PC-3 (cell line): ENCODE data around the gene ALPK3. TPM values are rescaled to one million over a fixed set of nuclear protein-coding genes. Genes with fewer than 3 reads are reported as not detected.
A peak's percentile ranks its signal among the peaks of the same experiment; 100 is the strongest.

Experiments
- ATAC-seq: fragments of 200-7000 bp; cut with Tn5 transposase; 2 replicates; pipeline ENCODE4 v1.9.1; 2020; ENCODE audit warnings: mild to moderate bottlenecking, moderate library complexity
- Bru-seq: library from RNA; stranded (reverse); fragments of 400-500 nt; gene quantifications from one replicate; lab custom pipeline; 2021; lab: Mats Ljungman, UMichigan
- BruChase-seq, 2 experiments: library from RNA; stranded (reverse); fragments of 400-500 nt; gene quantifications; one replicate each; lab custom pipeline; 2021; lab: Mats Ljungman, UMichigan
- BruUV-seq: library from RNA; stranded (reverse); fragments of 400-500 nt; replicated peaks from 2 replicates; lab custom pipeline; 2021; lab: Mats Ljungman, UMichigan
- CTCF ChIA-PET: fragments of 300-600 bp; sonication (Branson Sonifier 250); formaldehyde crosslinking; loops from one replicate; lab custom pipeline; 2022; ENCODE audit warnings: antibody characterized with exemption; lab: Charles Lee
- POLR2A ChIA-PET: fragments of 300-600 bp; sonication (Branson Sonifier 250); formaldehyde crosslinking; loops from one replicate; lab custom pipeline; 2022; ENCODE audit warnings: antibody characterized with exemption; ENCODE audit not compliant: unreplicated experiment; lab: Charles Lee
- DNase-seq: peaks from one replicate; pipeline ENCODE4 v3.0.0-alpha.2; 2015
- H2AFZ ChIP-seq: fragments of 300-600 bp; sonication (generic); 2 replicates; pipeline ENCODE4 v1.6.0; 2016; ENCODE audit warnings: antibody characterized with exemption, low read length
- H3F3A ChIP-seq: fragments of 300-600 bp; sonication (generic); one replicate; pipeline ENCODE4 v1.6.0; 2017; ENCODE audit warnings: antibody characterized with exemption, low read length, control low read depth, mild to moderate bottlenecking; ENCODE audit not compliant: unreplicated experiment
- H3K27ac ChIP-seq: fragments of 300-600 bp; sonication (generic); 2 replicates; pipeline ENCODE4 v1.5.1; 2016; ENCODE audit warnings: mild to moderate bottlenecking, low read length
- H3K27me3 ChIP-seq: fragments of 300-600 bp; sonication (generic); 2 replicates; pipeline ENCODE4 v1.6.1; 2016; ENCODE audit warnings: low read length, mixed read lengths
- H3K36me3 ChIP-seq: fragments of 300-600 bp; sonication (generic); 2 replicates; pipeline ENCODE4 v1.6.1; 2016; ENCODE audit warnings: low read depth, mixed run types, low read length, mixed read lengths
- H3K4me1 ChIP-seq: fragments of 300-600 bp; sonication (generic); 2 replicates; pipeline ENCODE4 v1.5.1; 2016; ENCODE audit warnings: low read length; ENCODE audit not compliant: insufficient read depth
- H3K4me2 ChIP-seq: fragments of 300-600 bp; sonication (generic); 2 replicates; pipeline ENCODE4 v1.6.0; 2016; ENCODE audit warnings: low read length
- H3K4me3 ChIP-seq: fragments of 300-600 bp; sonication (generic); 2 replicates; pipeline ENCODE4 v1.5.1; 2016; ENCODE audit warnings: mild to moderate bottlenecking, low read length, mixed read lengths
- H3K79me2 ChIP-seq: fragments of 300-600 bp; sonication (generic); 2 replicates; pipeline ENCODE4 v1.6.1; 2017; ENCODE audit warnings: low read length, mixed read lengths
- H3K9ac ChIP-seq: fragments of 300-600 bp; sonication (generic); 2 replicates; pipeline ENCODE4 v1.6.0; 2016; ENCODE audit warnings: mild to moderate bottlenecking, low read length
- H3K9me2 ChIP-seq: fragments of 300-600 bp; sonication (generic); replicated peaks from 2 replicates; pipeline ENCODE4 v1.6.1; 2016; ENCODE audit warnings: mixed run types, low read length, mixed read lengths
- H3K9me3 ChIP-seq: fragments of 300-600 bp; sonication (generic); 2 replicates; pipeline ENCODE4 v1.6.1; 2016; ENCODE audit warnings: low read length, mixed read lengths
- H4K20me1 ChIP-seq: fragments of 300-600 bp; sonication (generic); 2 replicates; pipeline ENCODE4 v1.6.1; 2016; ENCODE audit warnings: low read length, mixed read lengths
- CTCF ChIP-seq: fragments of 300-600 bp; sonication (generic); conservative IDR thresholded peaks from 2 replicates; pipeline ENCODE4 v1.5.1; 2017; ENCODE audit warnings: antibody characterized with exemption, low read depth, mild to moderate bottlenecking, low read length
- EZH2 ChIP-seq: fragments of 300-600 bp; sonication (generic); IDR thresholded peaks from one replicate; pipeline ENCODE4 v1.6.1; 2017; ENCODE audit warnings: antibody characterized with exemption, mild to moderate bottlenecking, low read length; ENCODE audit not compliant: unreplicated experiment
- EZH2phosphoT487 ChIP-seq: fragments of 300-600 bp; sonication (generic); IDR thresholded peaks from 2 replicates; pipeline ENCODE4 v1.6.1; 2018; ENCODE audit warnings: mild to moderate bottlenecking, antibody characterized with exemption, low read length, borderline replicate concordance
- intact Hi-C: fragments of 100-400 bp; cut with micrococcal nuclease; formaldehyde crosslinking; loops from 2 replicates; pipeline ENCODE4 v1.9.0; 2023
- long read RNA-seq: library from polyadenylated mRNA; unstranded; transcript quantifications from one replicate; pipeline ENCODE4 v2.0.0, GENCODE V29; 2021; ENCODE audit not compliant: unreplicated experiment
- total RNA-seq: library from RNA; depleted of rRNA; stranded (reverse); fragments of >200 nt; gene quantifications from 2 replicates; pipeline ENCODE4 v1.2.3, GENCODE V29; 2014; rRNA removed

ALPK3 gene
- total RNA-seq = 2.4 and 6.9 TPM in 2 replicates
- Bru-seq, nascent RNA = percentile 40 among the genes with signal in this experiment
- percentile 64 among the genes with signal in this experiment for BruChase-seq, experiment 1, labeled RNA remaining after a 6-hour chase
- BruChase-seq, experiment 2, labeled RNA remaining after a 2-hour chase = percentile 52 among the genes with signal in this experiment
- long read RNA-seq, partial matches to known transcripts = 0 of 3 reads
- long read RNA-seq, other reads (novel, unspliced or antisense) = 3 of 3 reads

- H3K79me2 ChIP-seq = no peaks in the 10 kb centered on the region
- no peaks in the 10 kb centered on the region for H3K9me2 ChIP-seq
- H3K9me3 ChIP-seq = no peaks in the 10 kb centered on the region
- H3K27ac ChIP-seq = no peak within 1 kb of the TSS
- H4K20me1 ChIP-seq = no peaks in the 10 kb centered on the region
- ATAC-seq (no peak), DNase-seq (no peak)
- H3F3A ChIP-seq = no peaks in the 10 kb centered on the region
- no peak within 1 kb of the TSS for H3K4me2 ChIP-seq
- TF ChIP-seq EZH2 (no peak), EZH2phosphoT487 (no peak), CTCF (no peak)
- intact Hi-C loops = no loop called here
- no TSS peak for BruUV-seq
- no peak within 1 kb of the TSS for H3K9ac ChIP-seq
- H3K4me3 ChIP-seq = no peak within 1 kb of the TSS
- no peak within 1 kb of the TSS for H2AFZ ChIP-seq
- peaks cover 7% of the 10 kb centered on the region for H3K4me1 ChIP-seq
- CTCF ChIA-PET = no interaction called here
- POLR2A ChIA-PET = no interaction called here
- no peaks in the 10 kb centered on the region for H3K27me3 ChIP-seq
- H3K36me3 ChIP-seq = no peaks in the 10 kb centered on the region
These were observed at the start of gene ALPK3 for GRCh38 chr15:84816694-84817465. Gene ALPK3 (plus strand): TSS chr15:84817356. CDS start chr15:84817453, 97 bp downstream.

DNA sequence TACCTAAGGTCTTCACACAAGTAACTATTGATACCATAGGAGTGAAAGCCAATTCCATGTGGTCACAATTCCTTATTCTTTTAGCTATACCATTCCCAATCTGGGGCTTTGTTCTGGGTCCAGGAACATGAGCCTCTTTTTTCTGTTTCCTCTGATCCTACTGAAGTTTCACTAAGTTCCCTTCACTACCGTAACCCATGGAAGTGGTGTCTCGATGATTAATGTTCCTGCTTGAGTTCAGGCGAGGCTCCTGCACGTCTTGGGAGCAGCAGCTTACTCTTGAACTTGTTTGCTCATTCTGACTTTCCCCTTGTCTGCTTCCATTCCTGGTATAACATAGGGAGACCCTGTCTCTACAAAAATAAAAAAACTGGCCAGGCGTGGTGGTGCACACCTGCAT, 45.1 kb upstream of the ALPK3 start:
- H3K27me3 ChIP-seq = no peaks in the 10 kb centered on the region
- no peaks in the 10 kb centered on the region for H3F3A ChIP-seq
- CTCF ChIA-PET = no interaction called here
- POLR2A ChIA-PET = no interaction called here
- no peaks in the 10 kb centered on the region for H4K20me1 ChIP-seq
- peaks cover 85% of the 10 kb centered on the region for H3K79me2 ChIP-seq
- H3K27ac ChIP-seq = no peak overlapping the region
- BruUV-seq = no TSS peak
- H3K36me3 ChIP-seq = peaks cover 12% of the 10 kb centered on the region; the same call in 1 of the 2 replicates
- TF ChIP-seq EZH2phosphoT487 = no peak
- no peak for TF ChIP-seq EZH2
- TF ChIP-seq CTCF = no peak
- H3K9ac ChIP-seq = no peak overlapping the region
- no peaks in the 10 kb centered on the region for H3K4me1 ChIP-seq
- H3K9me3 ChIP-seq = no peaks in the 10 kb centered on the region
- no peak overlapping the region for H2AFZ ChIP-seq
- intact Hi-C loops = no loop called here
- DNase-seq = no peak
- no peak overlapping the region for H3K4me2 ChIP-seq
- H3K4me3 ChIP-seq = no peak overlapping the region
- no peaks in the 10 kb centered on the region for H3K9me2 ChIP-seq
- ATAC-seq = no peak
